Tibial nerve (tissue), 4 donors: Measurements from ENCODE around the gene TSC22D1.

Source experiments
- EP300 ChIP-seq, 2 donors: sonication (generic); formaldehyde crosslinking; IDR thresholded peaks; one replicate each; pipeline ENCODE4 v1.6.1; 2017; ENCODE audit warnings: antibody characterized with exemption in 2 of 2, mild to moderate bottlenecking in 1 of 2
- POLR2A ChIP-seq, 2 donors: fragments of 450-650 bp; IDR thresholded peaks; one replicate each; pipeline ENCODE4 v1.6.1; 2017; ENCODE audit warnings: antibody characterized with exemption in 2 of 2, mild to moderate bottlenecking in 2 of 2, moderate library complexity in 2 of 2
- TF ChIP-seq, protein P1 (sequence below), 5 experiments: fragments of 200-600 bp in 3 of 5; fragments of 450-650 bp in 2 of 5; sonication (generic) in 3 of 5; IDR thresholded peaks; one replicate each; pipeline ENCODE4 v1.5.1; 2016 to 2019; ENCODE audit warnings: antibody characterized with exemption in 5 of 5, mild to moderate bottlenecking in 3 of 5, moderate library complexity in 2 of 5

DNA sequence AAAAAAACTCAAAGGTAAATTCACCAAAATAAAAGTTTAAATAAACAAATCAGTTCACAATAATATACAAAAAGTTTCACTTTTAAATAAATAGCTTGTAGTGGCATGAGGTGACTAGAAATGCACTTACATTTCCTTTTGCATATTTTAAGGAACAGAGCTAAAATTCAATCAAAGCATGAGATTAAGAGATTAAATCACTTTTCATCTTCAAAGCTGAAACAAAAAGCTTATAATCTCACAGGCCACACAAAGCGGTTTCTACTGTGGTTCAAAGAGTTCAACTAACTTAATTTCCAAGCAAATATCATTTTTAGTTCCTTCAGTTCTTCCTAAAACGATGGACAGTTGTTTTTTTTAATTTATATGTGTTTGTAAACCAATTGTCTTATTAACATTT lies 38.9 kb downstream of the TSC22D1 start:
- TF ChIP-seq POLR2A (IDR thresholded peaks at IDR 0.05) (no peak), EP300 (IDR thresholded peaks at IDR 0.05) (no peak)
- TF ChIP-seq, protein P1, sequence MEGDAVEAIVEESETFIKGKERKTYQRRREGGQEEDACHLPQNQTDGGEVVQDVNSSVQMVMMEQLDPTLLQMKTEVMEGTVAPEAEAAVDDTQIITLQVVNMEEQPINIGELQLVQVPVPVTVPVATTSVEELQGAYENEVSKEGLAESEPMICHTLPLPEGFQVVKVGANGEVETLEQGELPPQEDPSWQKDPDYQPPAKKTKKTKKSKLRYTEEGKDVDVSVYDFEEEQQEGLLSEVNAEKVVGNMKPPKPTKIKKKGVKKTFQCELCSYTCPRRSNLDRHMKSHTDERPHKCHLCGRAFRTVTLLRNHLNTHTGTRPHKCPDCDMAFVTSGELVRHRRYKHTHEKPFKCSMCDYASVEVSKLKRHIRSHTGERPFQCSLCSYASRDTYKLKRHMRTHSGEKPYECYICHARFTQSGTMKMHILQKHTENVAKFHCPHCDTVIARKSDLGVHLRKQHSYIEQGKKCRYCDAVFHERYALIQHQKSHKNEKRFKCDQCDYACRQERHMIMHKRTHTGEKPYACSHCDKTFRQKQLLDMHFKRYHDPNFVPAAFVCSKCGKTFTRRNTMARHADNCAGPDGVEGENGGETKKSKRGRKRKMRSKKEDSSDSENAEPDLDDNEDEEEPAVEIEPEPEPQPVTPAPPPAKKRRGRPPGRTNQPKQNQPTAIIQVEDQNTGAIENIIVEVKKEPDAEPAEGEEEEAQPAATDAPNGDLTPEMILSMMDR (IDR thresholded peaks at IDR 0.05), result no peak
